B cell (primary cell): Measurements from ENCODE around the gene MAPRE3. TPM values are rescaled to one million over a fixed set of nuclear protein-coding genes. Genes with fewer than 3 reads are reported as not detected.

ENCODE experiments used
- ATAC-seq: fragments of 200-7000 bp; cut with Tn5 transposase; one replicate; pipeline ENCODE4 v1.10.0; 2021; ENCODE audit warnings: low read depth, mild to moderate bottlenecking, moderate number of reproducible peaks, moderate library complexity
- CTCF ChIA-PET: fragments of 350-600 bp; sonication (Branson Sonifier 250); formaldehyde crosslinking; loops from one replicate; lab custom pipeline; 2021; ENCODE audit warnings: antibody characterized with exemption, inconsistent platforms; lab: Charles Lee
- POLR2A ChIA-PET: fragments of 350-600 bp; sonication (Branson Sonifier 250); formaldehyde crosslinking; loops from one replicate; lab custom pipeline; 2021; ENCODE audit warnings: antibody characterized with exemption; lab: Charles Lee
- DNase-seq: peaks from one replicate; pipeline ENCODE4 v3.0.0; 2013
- H2AFZ ChIP-seq: 2 replicates; pipeline ENCODE4 v1.6.1; 2012; ENCODE audit warnings: mild to moderate bottlenecking, low read depth, low read length; ENCODE audit not compliant: insufficient read depth, poor library complexity, severe bottlenecking
- H3K27ac ChIP-seq, 2 donors: 1 replicate in 1 of 2; 2 replicates in 1 of 2; pipeline ENCODE4 v1.5.1; 2012 to 2013; ENCODE audit warnings: low read length in 2 of 2, mild to moderate bottlenecking in 2 of 2, moderate library complexity in 1 of 2
- H3K27me3 ChIP-seq, 4 experiments: fragments of 200-600 bp in 1 of 4; sonication (generic) in 1 of 4; replicated peaks in 1 of 4; 1 replicate in 2 of 4; 2 replicates in 2 of 4; pipeline versions ENCODE4 v1.6.1 to v1.7.0; 2013 to 2016; ENCODE audit warnings: low read length in 3 of 4, mild to moderate bottlenecking in 2 of 4, mixed read lengths in 1 of 4, moderate library complexity in 1 of 4; ENCODE audit not compliant: insufficient read depth in 4 of 4, control insufficient read depth in 3 of 4; ENCODE audit errors: control extremely low read depth in 1 of 4
- H3K36me3 ChIP-seq, 2 experiments: replicated peaks in 1 of 2; 1 replicate in 1 of 2; 2 replicates in 1 of 2; pipeline versions ENCODE4 v1.6.1 to v1.7.1; 2013; ENCODE audit warnings: low read length in 1 of 2; ENCODE audit not compliant: insufficient read depth in 2 of 2, control insufficient read depth in 1 of 2; ENCODE audit errors: control extremely low read depth in 1 of 2, extremely low read depth in 1 of 2
- H3K4me1 ChIP-seq, 2 donors: fragments of 200-600 bp in 1 of 2; sonication (generic) in 1 of 2; 1 replicate in 1 of 2; 2 replicates in 1 of 2; pipeline versions ENCODE4 v1.5.1 to v1.6.1; 2013 to 2017; ENCODE audit warnings: low read length in 2 of 2; ENCODE audit not compliant: control insufficient read depth in 2 of 2, insufficient read depth in 2 of 2
- H3K4me2 ChIP-seq: replicated peaks from 2 replicates; pipeline ENCODE3; 2012; ENCODE audit warnings: mild to moderate bottlenecking, low read depth, low read length; ENCODE audit not compliant: poor library complexity, severe bottlenecking
- H3K4me3 ChIP-seq, 5 experiments: fragments of 200-600 bp in 1 of 5; sonication (generic) in 1 of 5; 1 replicate in 3 of 5; 2 replicates in 2 of 5; pipeline versions ENCODE4 v1.5.1 to v1.7.0; 2011 to 2016; ENCODE audit warnings: low read length in 4 of 5, mild to moderate bottlenecking in 4 of 5, low read depth in 2 of 5, control low read depth in 1 of 5, moderate library complexity in 1 of 5; ENCODE audit not compliant: insufficient read depth in 1 of 5; ENCODE audit errors: control extremely low read depth in 1 of 5, extremely low read depth in 1 of 5
- H3K79me2 ChIP-seq: fragments of 200-600 bp; sonication (generic); one replicate; pipeline ENCODE4 v1.6.0; 2016; ENCODE audit warnings: low read length; ENCODE audit not compliant: control insufficient read depth, insufficient read depth
- H3K9ac ChIP-seq: fragments of 200-600 bp; sonication (generic); 2 replicates; pipeline ENCODE4 v1.6.1; 2017; ENCODE audit warnings: mild to moderate bottlenecking, low read length, moderate library complexity
- H3K9me3 ChIP-seq, 3 donors: one replicate each; pipeline versions ENCODE4 v1.6.1 to v1.7.1; 2013; ENCODE audit warnings: low read length in 2 of 3; ENCODE audit not compliant: control insufficient read depth in 2 of 3, insufficient read depth in 1 of 3; ENCODE audit errors: control extremely low read depth in 1 of 3
- H4K20me1 ChIP-seq: 2 replicates; pipeline ENCODE4 v1.6.0; 2012; ENCODE audit warnings: mild to moderate bottlenecking, low read length; ENCODE audit not compliant: insufficient read depth, control insufficient read depth, poor library complexity, severe bottlenecking
- H3K27ac Mint-ChIP-seq: one replicate; pipeline ENCODE4 v1.8.0; 2021; ENCODE audit warnings: mixed read lengths
- H3K27me3 Mint-ChIP-seq: one replicate; pipeline ENCODE4 v1.8.0; 2021; ENCODE audit warnings: mixed read lengths
- H3K4me1 Mint-ChIP-seq: one replicate; pipeline ENCODE4 v1.8.0; 2021; ENCODE audit warnings: mixed read lengths
- H3K4me3 Mint-ChIP-seq: one replicate; pipeline ENCODE4 v1.8.0; 2021; ENCODE audit warnings: mixed read lengths
- H3K9me3 Mint-ChIP-seq: one replicate; pipeline ENCODE4 v1.8.0; 2022; ENCODE audit warnings: mixed read lengths; ENCODE audit not compliant: insufficient read depth
- CTCF ChIP-seq: fragments of 200-600 bp; IDR thresholded peaks from one replicate; pipeline ENCODE4 v1.8.0; 2022; ENCODE audit warnings: antibody characterized with exemption, mild to moderate bottlenecking
- EZH2 ChIP-seq: IDR thresholded peaks from 2 replicates; pipeline ENCODE4 v1.6.1; 2012; ENCODE audit warnings: borderline replicate concordance, low read depth, mild to moderate bottlenecking, moderate library complexity, low read length; ENCODE audit not compliant: insufficient read depth, poor library complexity, severe bottlenecking
- WGBS: methylation state at CpG from one replicate; pipeline ENCODE4 v1.1.5; 2013; ENCODE audit warnings: missing lambda C conversion rate; ENCODE audit not compliant: insufficient coverage; 5-methylcytosine and 5-hydroxymethylcytosine counted together
- intact Hi-C: fragments of 100-400 bp; cut with micrococcal nuclease; formaldehyde crosslinking; loops from one replicate; pipeline ENCODE4 v1.10.0; 2022
- polyA plus RNA-seq: library from polyadenylated mRNA; depleted of rRNA; stranded (reverse); fragments of >200 nt; gene quantifications from 2 replicates; pipeline ENCODE4 v1.2.3, GENCODE V29; 2012
- total RNA-seq, 2 donors: library from RNA; stranded (reverse); fragments of 120-200 nt in 1 of 2; gene quantifications; 1 replicate in 1 of 2; 2 replicates in 1 of 2; pipeline versions ENCODE4 v1.2.3 to v1.2.4, GENCODE V29; 2013 to 2022

Gene MAPRE3
- total and polyA plus RNA-seq, 2 donors (not counting 1 experiment from before 2014, with no cell fraction given) = 5.4 to 9.8 TPM

GRCh38 chr2:26924731-26925099 lies 45.7 kb upstream of the MAPRE3 start:
- H3K79me2 ChIP-seq = no peaks in the 10 kb centered on the region
- no peak for TF ChIP-seq CTCF
- no peak for TF ChIP-seq EZH2
- no peak overlapping the region for H3K9ac ChIP-seq
- H3K4me2 ChIP-seq = no peak overlapping the region
- intact Hi-C loops = no loop called here
- no peaks in the 10 kb centered on the region for H3K4me1 Mint-ChIP-seq
- peaks cover 30% of the 10 kb centered on the region for H3K27me3 Mint-ChIP-seq
- H3K4me3 ChIP-seq = no peak overlapping the region
- no peaks in the 10 kb centered on the region for H3K9me3 Mint-ChIP-seq
- POLR2A ChIA-PET = no interaction called here
- ATAC-seq = no peak
- 97% methylated on average over 14 of the region's 14 CpGs for WGBS
- H3K27ac ChIP-seq = no peak overlapping the region
- peaks cover 0 to 6% (median 0%) of the 10 kb centered on the region in 4 experiments for H3K27me3 ChIP-seq
- no peaks in the 10 kb centered on the region for H4K20me1 ChIP-seq
- peaks cover 0 to 4% of the 10 kb centered on the region in 2 donors for H3K4me1 ChIP-seq
- no peak overlapping the region for H3K27ac Mint-ChIP-seq
- no peak overlapping the region for H3K4me3 Mint-ChIP-seq
- no peaks in the 10 kb centered on the region for H3K36me3 ChIP-seq
- no peak for DNase-seq
- H2AFZ ChIP-seq = no peak overlapping the region
- no peaks in the 10 kb centered on the region for H3K9me3 ChIP-seq
- CTCF ChIA-PET = no interaction called here

- DNase-seq (no peak), ATAC-seq (no peak)
- H3K4me1 Mint-ChIP-seq = no peaks in the 10 kb centered on the region
- Histone ChIP-seq H3K79me2 (no peaks in the 10 kb centered on the region), H4K20me1 (no peaks in the 10 kb centered on the region), H2AFZ (no peak overlapping the region), H3K36me3 (no peaks in the 10 kb centered on the region), H3K4me2 (no peak overlapping the region), H3K4me1 (peaks cover 0 to 4% of the 10 kb centered on the region in 2 donors), H3K9ac (no peak overlapping the region), H3K27ac (no peak overlapping the region), H3K27me3 (peaks cover 0 to 6% (median 0%) of the 10 kb centered on the region in 4 experiments), H3K4me3 (no peak overlapping the region), H3K9me3 (no peaks in the 10 kb centered on the region)
- 94% methylated on average over 6 of the region's 9 CpGs for WGBS
- no peak for TF ChIP-seq EZH2
- TF ChIP-seq CTCF = no peak
- H3K27me3 Mint-ChIP-seq = peaks cover 35% of the 10 kb centered on the region
- H3K9me3 Mint-ChIP-seq = no peaks in the 10 kb centered on the region
- ChIA-PET POLR2A (no interaction called here), CTCF (no interaction called here)
- H3K27ac Mint-ChIP-seq = no peak overlapping the region
- intact Hi-C loops = no loop called here
- no peak overlapping the region for H3K4me3 Mint-ChIP-seq
Measured at GRCh38 chr2:26925100-26925791, 45.2 kb upstream of the MAPRE3 start.
